Left lung (tissue), 10 donors: Measurements from ENCODE around the gene BAIAP3. TPM values are rescaled to one million over a fixed set of nuclear protein-coding genes. Genes with fewer than 3 reads are reported as not detected.

Experiments
- ATAC-seq: fragments of 200-7000 bp; cut with Tn5 transposase; one replicate; pipeline ENCODE4 v1.9.1; 2020; ENCODE audit warnings: moderate library complexity
- DNase-seq, 4 donors: peaks; one replicate each; pipeline ENCODE4 v3.0.0-alpha.2; 2013 to 2020
- H3K27ac ChIP-seq, 2 donors: fragments of 200-600 bp; sonication (generic) in 1 of 2; one replicate each; pipeline versions ENCODE4 v1.5.0 to v1.8.0; 2020 to 2021
- H3K27me3 ChIP-seq, 2 donors: fragments of 200-600 bp; sonication (generic) in 1 of 2; one replicate each; pipeline versions ENCODE4 v1.5.0 to v1.8.0; 2020 to 2021
- H3K36me3 ChIP-seq, 2 donors: fragments of 200-600 bp; sonication (generic) in 1 of 2; one replicate each; pipeline versions ENCODE4 v1.5.0 to v1.8.0; 2020 to 2021
- H3K4me1 ChIP-seq, 2 donors: fragments of 200-600 bp; one replicate each; pipeline ENCODE4 v1.8.0; 2021
- H3K4me3 ChIP-seq, 2 donors: fragments of 200-600 bp; sonication (generic) in 1 of 2; one replicate each; pipeline versions ENCODE4 v1.5.0 to v1.8.0; 2020 to 2021; ENCODE audit warnings: mild to moderate bottlenecking in 1 of 2
- H3K9me3 ChIP-seq, 2 donors: fragments of 200-600 bp; sonication (generic) in 1 of 2; one replicate each; pipeline versions ENCODE4 v1.5.0 to v1.8.0; 2020 to 2021
- CTCF ChIP-seq, 2 donors: fragments of 200-600 bp; sonication (generic) in 1 of 2; IDR thresholded peaks; one replicate each; pipeline versions ENCODE4 v1.5.0 to v1.8.0; 2021; ENCODE audit warnings: antibody characterized with exemption in 2 of 2
- intact Hi-C, 2 donors: fragments of 100-400 bp; cut with DNase I; formaldehyde crosslinking; loops; one replicate each; pipeline versions ENCODE4 v1.11.2 to v1.14.2; 2022
- polyA plus RNA-seq, 6 donors: library from polyadenylated mRNA; unstranded; fragments of 120-200 nt; gene quantifications; one replicate each; pipeline ENCODE4 v1.2.1, GENCODE V29; 2013; ENCODE audit not compliant: insufficient read length in 6 of 6
- total RNA-seq, 2 donors: library from RNA; stranded (reverse); fragmentation: NEBNext Ultra II Directional; extraction: Animal tissue kit (Norgen Biotek cat#: 25700); gene quantifications; one replicate each; pipeline ENCODE4 v1.2.1, GENCODE V29; 2021
- donor health status: DM: no; HTN: yes; CAD: no.
- donor health status: DM: no; HTN: no; CAD: no.

Gene BAIAP3
- total and polyA plus RNA-seq, 8 donors: 1.4 to 8.3 (median 4.2) TPM

- Histone ChIP-seq H3K4me1 (peaks cover 0 to 8% of the 10 kb centered on the region in 2 donors), H3K27me3 (peaks cover 0 to 79% of the 10 kb centered on the region in 2 donors), H3K27ac (no peak overlapping the region), H3K4me3 (no peak overlapping the region), H3K9me3 (no peaks in the 10 kb centered on the region), H3K36me3 (no peaks in the 10 kb centered on the region)
- DNase-seq (no peak), ATAC-seq (peak; percentile 59)
- no peak for TF ChIP-seq CTCF (IDR thresholded peaks at IDR 0.05)
- intact Hi-C loops: no loop called here
Measured at GRCh38 chr16:1297018-1297696, 36.3 kb upstream of the BAIAP3 start.

GRCh38 chr16:1298406-1298805, 35.0 kb upstream of the BAIAP3 start:
- H3K4me1 ChIP-seq: peaks cover 0 to 11% of the 10 kb centered on the region in 2 donors
- no peaks in the 10 kb centered on the region for H3K36me3 ChIP-seq
- no peak for TF ChIP-seq CTCF (IDR thresholded peaks at IDR 0.05)
- H3K9me3 ChIP-seq: no peaks in the 10 kb centered on the region
- ATAC-seq: no peak
- no peak overlapping the region for H3K27ac ChIP-seq
- no peak for DNase-seq
- intact Hi-C loops: no loop called here
- H3K27me3 ChIP-seq: peaks cover 0 to 78% of the 10 kb centered on the region in 2 donors
- H3K4me3 ChIP-seq: no peak overlapping the region

DNA sequence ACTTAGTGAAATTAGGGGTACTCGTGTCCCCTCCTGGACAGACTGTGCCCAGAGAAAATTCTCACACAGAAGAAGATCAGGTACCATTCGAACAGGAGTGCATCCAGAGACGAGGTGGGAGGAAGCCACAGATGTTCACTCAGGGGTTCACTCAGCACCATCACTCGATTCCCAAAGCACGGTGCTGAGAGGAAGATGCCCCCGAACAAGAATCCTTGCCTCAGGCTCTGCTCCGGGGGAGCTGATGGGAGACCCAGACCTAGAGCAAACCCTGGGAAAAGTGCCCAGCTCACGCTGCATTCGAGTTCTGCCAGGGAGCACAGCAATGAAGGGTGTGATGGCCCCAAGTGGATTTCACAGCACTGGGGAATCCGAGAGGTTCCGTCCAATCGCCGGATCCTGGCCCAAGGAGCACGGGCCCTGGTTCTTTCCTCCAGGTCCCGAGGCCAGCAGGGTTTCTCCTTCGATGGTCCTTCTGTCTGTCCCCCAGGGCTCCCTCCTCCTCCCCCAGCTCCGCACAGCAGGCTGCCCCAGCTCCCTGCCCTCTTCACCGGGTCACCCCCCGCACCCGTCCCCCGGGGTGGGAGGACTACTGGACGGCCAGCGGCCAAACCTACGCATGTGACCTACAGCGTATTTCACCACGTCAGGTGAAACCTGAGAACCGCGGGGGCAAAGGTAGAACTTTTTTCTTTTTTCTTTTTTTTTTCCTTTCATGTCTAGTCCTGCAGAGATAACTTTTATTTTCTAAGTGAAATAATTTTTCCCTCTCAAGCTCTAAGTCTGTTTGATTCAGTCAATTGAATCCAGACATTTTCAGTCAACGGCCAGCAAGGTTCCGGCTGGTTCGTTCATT, 34.2 kb upstream of the BAIAP3 start:
- peaks cover 0 to 14% of the 10 kb centered on the region in 2 donors for H3K4me1 ChIP-seq
- ATAC-seq: peak; percentile 26
- no peaks in the 10 kb centered on the region for H3K9me3 ChIP-seq
- intact Hi-C loops: no loop called here
- no peak for TF ChIP-seq CTCF (IDR thresholded peaks at IDR 0.05)
- no peak overlapping the region for H3K27ac ChIP-seq
- H3K27me3 ChIP-seq: peaks cover 0 to 71% of the 10 kb centered on the region in 2 donors
- no peaks in the 10 kb centered on the region for H3K36me3 ChIP-seq
- DNase-seq: peak in 1 of 4 donors; percentile 76
- no peak overlapping the region for H3K4me3 ChIP-seq

DNA sequence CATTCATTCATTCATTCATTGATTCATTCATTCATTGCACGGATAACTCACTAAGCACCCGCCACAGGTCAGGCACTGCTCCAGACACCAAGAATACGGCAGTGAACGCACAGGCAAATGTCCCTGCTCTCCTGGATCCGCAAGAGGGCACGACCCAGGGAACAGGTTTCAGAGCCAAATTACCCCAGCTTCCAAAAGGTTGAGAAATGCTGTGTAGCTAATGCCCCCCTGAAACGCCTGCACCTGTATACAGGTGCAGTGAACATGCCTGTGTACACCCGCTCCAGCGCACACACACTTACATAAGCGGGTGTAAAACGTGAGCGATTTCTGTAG, 33.6 kb upstream of the BAIAP3 start:
- H3K4me1 ChIP-seq: peaks cover 0 to 14% of the 10 kb centered on the region in 2 donors
- no peak for ATAC-seq
- peaks cover 0 to 65% of the 10 kb centered on the region in 2 donors for H3K27me3 ChIP-seq
- no peak overlapping the region for H3K4me3 ChIP-seq
- no peak for DNase-seq
- TF ChIP-seq CTCF (IDR thresholded peaks at IDR 0.05): no peak
- H3K9me3 ChIP-seq: no peaks in the 10 kb centered on the region
- H3K36me3 ChIP-seq: no peaks in the 10 kb centered on the region
- intact Hi-C loops: no loop called here
- H3K27ac ChIP-seq: no peak overlapping the region
